NK-92 treated with Interleukin-12 subunit alpha and Interleukin-12 subunit beta, amount 100 ng/mL, for 24 hours (cell line): ENCODE results near the gene PHKB.
A peak's percentile ranks its signal among the peaks of the same experiment; 100 is the strongest.

Source experiments
- DNase-seq: peaks from one replicate; lab custom pipeline; 2025; lab: John Stamatoyannopoulos, UW

PHKB gene

DNA sequence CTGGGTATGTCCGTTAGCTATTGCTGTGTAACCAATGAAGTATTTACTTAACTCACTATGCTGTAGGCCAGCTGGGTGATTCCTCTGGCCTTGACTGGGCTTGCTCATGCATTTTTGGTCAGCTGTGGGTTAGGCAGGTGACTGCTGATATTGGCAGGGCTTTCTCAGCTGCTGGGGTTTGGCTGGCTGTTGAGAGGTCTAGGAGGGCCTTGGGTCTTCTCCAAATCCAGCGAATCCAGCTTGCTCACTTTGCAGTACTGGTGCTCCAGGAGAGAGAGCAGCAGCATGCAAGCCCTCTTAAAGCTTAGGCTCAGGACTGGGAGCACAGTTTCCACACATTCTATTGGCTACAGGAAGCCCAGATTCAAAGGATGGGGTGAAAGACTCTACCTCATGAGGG, 270.1 kb downstream of the PHKB start:
- DNase-seq: no peak

DNA sequence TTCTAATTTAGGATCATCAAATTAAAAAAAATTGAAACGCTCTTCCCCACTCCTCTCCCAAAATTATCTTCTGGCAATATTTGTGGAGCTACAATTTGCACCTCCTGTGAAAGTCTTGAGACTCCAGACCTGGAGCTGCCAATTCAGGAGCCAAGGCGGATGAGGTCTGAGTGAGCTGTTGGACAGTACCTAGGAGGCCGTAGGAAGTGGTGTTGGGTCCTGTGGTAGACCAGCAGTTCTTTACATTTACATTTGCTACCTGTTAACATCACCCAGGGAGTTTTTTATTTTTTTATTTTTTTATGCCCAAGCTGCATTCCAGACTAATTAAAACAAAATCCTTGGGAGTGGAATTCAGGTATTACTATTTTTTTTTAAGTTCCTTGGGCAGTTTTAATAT, 271.0 kb downstream of the PHKB start:
- no peak for DNase-seq

DNA sequence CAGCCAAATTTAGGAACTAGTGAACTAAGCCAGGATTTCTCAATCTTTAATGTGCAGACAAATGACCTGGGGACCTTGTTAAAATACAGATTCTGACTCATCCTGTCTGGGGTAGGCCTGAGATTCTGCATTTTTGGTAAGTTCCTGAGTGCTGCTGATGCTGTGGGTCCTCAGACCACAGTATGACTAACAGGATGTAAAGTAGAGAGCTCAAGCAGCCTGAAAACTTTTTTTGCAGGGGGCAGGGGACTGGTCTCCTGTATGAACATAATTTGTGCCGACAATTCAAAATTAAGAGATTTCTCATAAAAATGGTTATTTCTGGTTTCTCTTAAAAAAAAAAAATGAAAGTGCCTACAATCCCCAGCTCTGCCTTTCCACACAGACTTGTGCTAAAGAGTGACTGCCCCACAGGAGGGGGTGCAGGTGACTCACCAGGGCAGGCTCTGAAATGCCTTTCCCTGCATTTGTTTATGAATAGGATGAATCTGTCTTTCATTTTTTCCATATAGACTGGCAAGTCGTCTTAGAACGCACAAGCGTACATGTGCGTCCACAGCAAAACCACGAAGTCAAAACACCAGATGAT, 271.5 kb downstream of the PHKB start:
- DNase-seq: peak; percentile 40

DNA sequence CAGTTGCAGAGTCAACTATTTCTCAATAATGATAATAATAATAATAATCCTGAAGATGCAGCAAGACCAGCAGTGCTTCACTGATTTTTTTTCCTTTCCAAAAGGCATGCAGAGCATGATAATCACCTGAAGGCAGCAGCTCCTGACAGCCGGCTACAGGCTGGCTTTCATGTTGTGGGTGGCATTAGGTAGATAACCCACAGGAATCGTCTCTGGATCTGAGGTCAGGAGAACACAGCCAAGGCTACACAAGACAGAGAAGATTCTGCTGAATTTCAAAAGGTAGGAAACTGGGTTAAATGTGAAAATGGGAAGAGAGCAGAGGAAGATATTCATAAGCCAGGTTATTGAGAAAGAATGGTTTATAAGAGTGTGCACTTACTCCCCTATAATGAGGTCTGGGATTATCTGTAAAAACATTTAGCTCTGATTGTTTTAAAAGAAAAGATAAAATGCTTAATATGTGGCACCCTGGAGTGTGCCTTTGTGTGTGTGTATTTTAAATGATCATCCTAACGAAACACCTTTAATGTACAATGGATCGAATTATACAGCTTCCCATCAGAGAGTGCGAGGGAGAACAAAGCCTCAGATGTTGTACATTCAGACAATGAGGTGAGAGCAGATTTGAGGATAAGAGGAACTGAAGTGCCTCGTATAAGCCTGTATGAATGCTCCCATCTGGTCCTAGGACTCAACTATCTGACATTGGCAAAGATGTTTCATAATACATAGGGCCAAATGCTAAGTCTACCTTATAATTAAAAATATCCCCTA, 273.1 kb downstream of the PHKB start:
- no peak for DNase-seq

DNA sequence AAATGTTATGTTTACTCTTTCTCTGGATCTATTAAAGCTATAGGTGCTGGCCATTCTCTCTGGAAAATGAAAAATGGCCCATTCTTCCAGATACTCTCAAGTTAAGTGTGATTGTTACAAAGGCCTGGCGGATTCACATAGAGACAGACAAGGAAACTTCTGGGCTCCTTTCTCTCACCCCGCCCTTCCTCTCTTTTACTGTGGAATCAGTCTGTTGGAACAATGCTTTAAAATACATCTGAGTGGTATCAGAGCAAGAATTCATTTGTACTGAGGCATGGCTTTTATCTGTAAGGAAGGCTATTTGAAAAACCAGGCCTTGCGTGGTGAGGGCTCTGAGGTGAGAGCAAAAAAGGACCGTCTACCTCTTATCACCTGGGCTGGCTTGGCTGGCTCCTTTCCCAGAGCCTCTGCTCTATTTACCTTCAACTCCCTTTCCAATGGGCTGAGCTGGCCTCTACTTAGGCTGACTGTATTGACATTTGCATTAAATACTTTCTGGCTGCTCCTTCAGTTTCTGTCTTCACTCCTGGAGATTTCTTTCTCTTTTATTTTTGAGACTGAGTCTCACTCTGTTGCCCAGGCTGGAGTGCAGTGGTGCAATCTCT, 274.0 kb downstream of the PHKB start:
- DNase-seq: no peak

DNA sequence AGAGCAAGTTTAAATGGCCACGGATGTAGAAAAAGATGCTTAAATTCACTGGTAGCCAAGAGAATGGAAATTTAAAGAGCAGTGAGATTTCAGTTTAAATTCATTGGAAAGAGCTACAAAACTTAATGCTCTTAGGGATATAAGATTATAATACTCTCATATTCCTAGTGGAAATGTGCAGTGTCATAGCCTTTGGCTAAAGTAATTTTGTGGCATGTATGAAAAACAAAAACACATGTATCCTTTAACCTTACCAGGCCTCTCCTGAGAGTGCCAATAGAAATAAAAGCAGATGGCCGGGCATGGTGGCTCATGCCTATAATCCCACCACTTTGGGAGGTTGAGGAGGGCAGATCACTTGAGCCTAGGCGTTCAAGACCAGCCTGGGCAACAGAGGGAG, 289.2 kb downstream of the PHKB start:
- DNase-seq: no peak
